Measurements from ENCODE around the gene CALR. TPM values are rescaled to one million over a fixed set of nuclear protein-coding genes. Genes with fewer than 3 reads are reported as not detected.

Gene CALR
- total RNA-seq, 1 donor from 2014 or later: 1,409 TPM

GRCh38 chr19:12979974-12980373 is 41.6 kb downstream of the CALR start:
- DNase-seq (ENCODE audit: low read depth, low spot score): no peak

- no peak for DNase-seq (ENCODE audit: low read depth, low spot score)
These were observed 44.2 kb downstream of the CALR start for GRCh38 chr19:12982648-12983047.

GRCh38 chr19:12983091-12983490 is 44.7 kb downstream of the CALR start:
- DNase-seq (ENCODE audit: low read depth, low spot score): no peak

- no peak for DNase-seq (ENCODE audit: low read depth, low spot score)
These were observed 45.2 kb downstream of the CALR start for GRCh38 chr19:12983542-12984142.

- DNase-seq (ENCODE audit: low read depth, low spot score): no peak
These were observed 45.8 kb downstream of the CALR start for GRCh38 chr19:12984143-12984627.

- DNase-seq (ENCODE audit: low read depth, low spot score): no peak
These were observed 46.3 kb downstream of the CALR start for GRCh38 chr19:12984683-12985048.

- no peak for DNase-seq (ENCODE audit: low read depth, low spot score)
These were observed 46.8 kb downstream of the CALR start for GRCh38 chr19:12985049-12985776.

- DNase-seq (ENCODE audit: low read depth, low spot score): no peak
These were observed 48.3 kb downstream of the CALR start for GRCh38 chr19:12986726-12987125.

- DNase-seq (ENCODE audit: low read depth, low spot score): no peak
These were observed 48.8 kb downstream of the CALR start for GRCh38 chr19:12987190-12987589.

GRCh38 chr19:12987781-12988180 is 49.4 kb downstream of the CALR start:
- no peak for DNase-seq (ENCODE audit: low read depth, low spot score)

GRCh38 chr19:12990431-12990830 is 52.0 kb downstream of the CALR start:
- no peak for DNase-seq (ENCODE audit: low read depth, low spot score)

- no peak for DNase-seq (ENCODE audit: low read depth, low spot score)
These were observed 52.4 kb downstream of the CALR start for GRCh38 chr19:12990853-12991252.

GRCh38 chr19:12991296-12991695 is 52.9 kb downstream of the CALR start:
- no peak for DNase-seq (ENCODE audit: low read depth, low spot score)

- DNase-seq (ENCODE audit: low read depth, low spot score): no peak
These were observed 54.3 kb downstream of the CALR start for GRCh38 chr19:12992729-12993128.

- no peak for DNase-seq (ENCODE audit: low read depth, low spot score)
These were observed 55.2 kb downstream of the CALR start for GRCh38 chr19:12993562-12993961.

Other genes starting within 250 kb of the CALR start
- gene FBXW9, start 242.0 kb upstream of the CALR start, total RNA-seq: 8.4 and 14.8 TPM in 2 replicates
- gene TNPO2, start 214.7 kb upstream of the CALR start, total RNA-seq: 23.9 and 31.4 TPM in 2 replicates
- gene TRIR, start 203.9 kb upstream of the CALR start, total RNA-seq: 161 and 169 TPM in 2 replicates
- gene GET3, start 201.1 kb upstream of the CALR start, total RNA-seq: 113 and 115 TPM in 2 replicates
- not detected in 2 replicates for gene BEST2, start 186.8 kb upstream of the CALR start, total RNA-seq
- gene HOOK2, start 163.1 kb upstream of the CALR start, total RNA-seq: 11.4 and 11.5 TPM in 2 replicates
- gene JUNB, start 147.1 kb upstream of the CALR start, total RNA-seq: 33.4 and 41.1 TPM in 2 replicates
- 186 and 250 TPM in 2 replicates for gene PRDX2, start 136.8 kb upstream of the CALR start, total RNA-seq
- gene THSD8, start 136.5 kb upstream of the CALR start, total RNA-seq: 0.13 TPM in 1 of 2 replicates, not detected in the other
- 34.7 and 50.5 TPM in 2 replicates for gene RNASEH2A, start 132.0 kb upstream of the CALR start, total RNA-seq
- gene RTBDN, start 104.0 kb upstream of the CALR start, total RNA-seq: not detected in 2 replicates
- 0.18 and 0.59 TPM in 2 replicates for gene MAST1, start 100.1 kb upstream of the CALR start, total RNA-seq
- gene DNASE2, start 57.2 kb upstream of the CALR start, total RNA-seq: 18.4 and 24.6 TPM in 2 replicates
- not detected in 2 replicates for gene KLF1, start 51.4 kb upstream of the CALR start, total RNA-seq
- gene GCDH, start 47.4 kb upstream of the CALR start, total RNA-seq: 25.3 and 29.8 TPM in 2 replicates
- gene SYCE2, start 19.3 kb upstream of the CALR start, total RNA-seq: 0.11 and 0.20 TPM in 2 replicates
- gene FARSA, start 4.9 kb upstream of the CALR start, total RNA-seq: 56.4 and 85.4 TPM in 2 replicates
- gene RAD23A, start 7.3 kb downstream of the CALR start, total RNA-seq: 81.2 and 84.6 TPM in 2 replicates
- 27.3 and 33.3 TPM in 2 replicates for gene GADD45GIP1, start 18.6 kb downstream of the CALR start, total RNA-seq
- 0.07 TPM in 1 of 2 replicates, not detected in the other for gene DAND5, start 31.0 kb downstream of the CALR start, total RNA-seq
- 23.3 and 23.8 TPM in 2 replicates for gene NFIX, start 56.9 kb downstream of the CALR start, total RNA-seq
- 45.2 and 55.5 TPM in 2 replicates for gene LYL1, start 164.2 kb downstream of the CALR start, total RNA-seq
- gene TRMT1, start 178.1 kb downstream of the CALR start, total RNA-seq: 39.2 and 47.7 TPM in 2 replicates
- gene NACC1, start 179.7 kb downstream of the CALR start, total RNA-seq: 58.3 and 86.2 TPM in 2 replicates
- gene STX10, start 211.8 kb downstream of the CALR start, total RNA-seq: 67.4 and 88.2 TPM in 2 replicates
- gene IER2, start 211.8 kb downstream of the CALR start, total RNA-seq: 24.4 and 27.4 TPM in 2 replicates

Measured in pulmonary artery endothelial cell (primary cell).